CD4-positive, CD25-positive, alpha-beta regulatory T cell (primary cell): ENCODE measurements around the gene PRRG3. TPM values are rescaled to one million over a fixed set of nuclear protein-coding genes. Genes with fewer than 3 reads are reported as not detected.

Experiments
- ATAC-seq, 2 donors: fragments of 150-1000 bp; cut with Tn5 transposase; one replicate each; pipeline ENCODE4 v1.10.0; 2021; ENCODE audit warnings: low read depth in 2 of 2, moderate number of reproducible peaks in 2 of 2, moderate library complexity in 1 of 2
- DNase-seq, 3 donors: peaks; one replicate each; pipeline versions ENCODE4 v3.0.0 to v3.0.0-alpha.2; 2012 to 2022; ENCODE audit warnings: mixed read lengths in 1 of 3
- H3K27ac ChIP-seq: one replicate; pipeline ENCODE4 v1.7.0; 2013; ENCODE audit warnings: mild to moderate bottlenecking, low read length; ENCODE audit not compliant: insufficient read depth, poor library complexity, severe bottlenecking
- H3K27me3 ChIP-seq: one replicate; pipeline ENCODE4 v1.7.0; 2013; ENCODE audit warnings: low read length; ENCODE audit not compliant: control insufficient read depth, insufficient read depth
- H3K36me3 ChIP-seq: one replicate; pipeline ENCODE4 v1.7.0; 2013; ENCODE audit warnings: mild to moderate bottlenecking, low read length, moderate library complexity; ENCODE audit not compliant: control insufficient read depth, insufficient read depth
- H3K4me1 ChIP-seq: 2 replicates; pipeline ENCODE4 v1.7.0; 2013; ENCODE audit warnings: mild to moderate bottlenecking, low read length; ENCODE audit not compliant: insufficient read depth, control insufficient read depth, poor library complexity, severe bottlenecking
- H3K4me3 ChIP-seq: one replicate; pipeline ENCODE4 v1.7.0; 2013; ENCODE audit warnings: low read depth, mild to moderate bottlenecking, low read length, moderate library complexity
- H3K9me3 ChIP-seq, 2 experiments: 1 replicate in 1 of 2; 2 replicates in 1 of 2; pipeline ENCODE4 v1.7.0; 2013; ENCODE audit warnings: low read length in 2 of 2, mild to moderate bottlenecking in 1 of 2, moderate library complexity in 1 of 2; ENCODE audit not compliant: control insufficient read depth in 2 of 2
- H3K27ac Mint-ChIP-seq, 3 donors: one replicate each; pipeline ENCODE4 v1.8.0; 2020 to 2022; ENCODE audit warnings: mild to moderate bottlenecking in 3 of 3, mixed read lengths in 3 of 3, moderate library complexity in 2 of 3
- H3K27me3 Mint-ChIP-seq: one replicate; pipeline ENCODE4 v1.8.0; 2022; ENCODE audit warnings: mild to moderate bottlenecking, mixed read lengths
- H3K36me3 Mint-ChIP-seq: one replicate; pipeline ENCODE4 v1.8.0; 2020; ENCODE audit warnings: mixed read lengths
- H3K4me1 Mint-ChIP-seq, 4 donors: one replicate each; pipeline ENCODE4 v1.8.0; 2020 to 2022; ENCODE audit warnings: mixed read lengths in 4 of 4, mild to moderate bottlenecking in 1 of 4
- H3K4me3 Mint-ChIP-seq, 4 donors: one replicate each; pipeline ENCODE4 v1.8.0; 2020 to 2022; ENCODE audit warnings: mild to moderate bottlenecking in 4 of 4, mixed read lengths in 4 of 4, moderate library complexity in 3 of 4
- H3K9me3 Mint-ChIP-seq, 7 donors: one replicate each; pipeline ENCODE4 v1.8.0; 2020 to 2022; ENCODE audit warnings: mixed read lengths in 7 of 7, mild to moderate bottlenecking in 3 of 7, moderate library complexity in 2 of 7
- polyA plus RNA-seq, 4 donors: library from polyadenylated mRNA; unstranded; fragments of 300-500 nt; fragmentation: Illumina TruSeq; gene quantifications; one replicate each; pipeline ENCODE4 v1.2.3, GENCODE V29; 2021
- total RNA-seq: library from RNA; stranded (reverse); gene quantifications from one replicate; pipeline ENCODE4 v1.2.3, GENCODE V29; 2022

The PRRG3 gene
- total RNA-seq: not detected
- polyA plus RNA-seq: not detected

DNA sequence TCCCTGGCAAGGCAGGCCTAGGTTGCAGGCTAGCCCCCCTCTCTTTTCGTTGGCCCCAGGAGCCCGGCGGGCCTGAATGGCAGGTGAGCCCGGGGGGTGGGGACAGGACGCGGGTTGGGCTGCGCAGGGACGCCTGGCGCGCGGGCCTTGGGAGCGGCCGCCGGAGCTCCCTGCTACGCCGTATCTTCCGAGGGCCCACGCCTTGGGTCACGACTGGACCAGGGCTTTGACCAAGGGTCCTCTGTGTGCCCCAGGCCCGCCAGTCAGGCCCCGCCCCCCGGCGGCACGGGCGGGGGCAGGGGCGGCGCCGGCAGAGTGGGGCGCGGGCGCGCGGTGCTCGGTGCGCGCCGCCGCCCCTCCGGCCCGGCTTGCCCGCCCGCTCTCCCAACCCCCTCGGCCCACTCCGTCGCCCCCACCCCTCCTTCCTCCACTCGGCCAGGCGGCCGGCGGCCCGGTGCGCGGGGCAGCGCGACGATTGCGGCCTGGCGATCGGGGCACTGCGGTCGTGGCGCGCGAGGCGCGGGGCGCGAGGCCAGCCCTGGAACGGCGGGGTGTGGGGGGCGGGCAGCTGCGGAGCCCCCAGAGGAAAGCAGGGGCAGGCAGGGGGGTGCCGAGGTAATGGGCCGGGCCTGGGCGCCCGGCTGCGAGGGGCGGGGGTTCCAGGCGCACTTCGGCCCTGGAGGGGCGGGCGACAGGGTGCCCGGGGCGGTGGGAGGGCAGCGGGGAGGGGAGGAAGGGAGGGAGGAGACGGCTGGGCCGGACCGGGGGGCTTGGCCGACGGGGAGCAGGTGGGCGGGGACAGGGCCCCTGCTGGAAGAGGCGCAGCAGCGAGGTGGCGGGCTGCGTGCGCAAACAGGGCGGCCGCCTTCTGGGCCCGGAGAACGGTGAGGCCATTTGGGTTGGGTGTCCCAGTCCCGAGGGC is at the start of gene PRRG3:
Gene PRRG3, plus strand, starts transcription at position 798 of the 922 bp plus-strand sequence. CDS start 3,357 bp downstream, outside the sequence.
- no peak within 1 kb of the TSS for H3K4me3 ChIP-seq
- Mint-ChIP-seq H3K4me1 (peaks cover 0 to 2% (median 0%) of the 10 kb centered on the region in 4 donors), H3K27ac (no peak within 1 kb of the TSS), H3K4me3 (peak within 1 kb of the TSS in 1 of 4 donors; percentile 46), H3K36me3 (no peaks in the 10 kb centered on the region), H3K27me3 (peaks cover 16% of the 10 kb centered on the region), H3K9me3 (peaks cover 0 to 1% (median 0%) of the 10 kb centered on the region in 7 donors)
- ATAC-seq (no peak), DNase-seq (no peak)
- no peaks in the 10 kb centered on the region for H3K36me3 ChIP-seq
- no peak within 1 kb of the TSS for H3K27ac ChIP-seq
- H3K27me3 ChIP-seq: no peaks in the 10 kb centered on the region
- no peaks in the 10 kb centered on the region for H3K4me1 ChIP-seq
- H3K9me3 ChIP-seq: no peaks in the 10 kb centered on the region

DNA sequence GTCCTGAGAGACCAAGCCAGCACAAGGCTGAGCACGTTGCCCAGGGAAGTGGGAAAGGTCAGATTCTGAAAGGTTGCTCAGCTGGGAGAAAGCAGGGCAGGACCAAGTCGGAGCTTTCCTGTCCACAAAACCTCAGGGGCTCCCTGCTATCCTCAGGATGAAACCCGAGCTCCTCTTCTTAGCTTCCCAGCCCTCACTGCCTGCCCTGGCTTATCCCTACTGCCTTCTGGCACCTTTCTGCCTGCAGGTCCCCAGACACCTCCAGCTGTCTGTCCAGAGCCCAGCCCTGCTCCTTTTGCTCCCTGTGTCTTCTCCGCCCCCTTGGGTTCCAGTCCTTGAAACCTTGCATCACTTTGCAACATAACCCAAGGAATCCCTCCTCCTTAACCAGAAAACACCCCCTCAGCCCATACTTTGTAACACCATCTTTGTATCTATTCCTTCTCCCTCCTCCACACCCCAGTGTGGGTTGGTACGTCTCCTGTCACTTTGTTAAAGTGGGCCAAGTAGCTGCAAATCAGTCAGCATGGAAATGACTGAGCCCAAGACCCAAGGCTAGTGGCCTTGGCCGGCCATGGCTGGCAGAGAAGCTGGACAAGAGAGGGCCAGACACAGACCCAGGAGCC is 20.0 kb upstream of the PRRG3 start:
- no peaks in the 10 kb centered on the region for H3K4me1 Mint-ChIP-seq
- no peaks in the 10 kb centered on the region for H3K27me3 ChIP-seq
- no peak overlapping the region for H3K4me3 ChIP-seq
- no peaks in the 10 kb centered on the region for H3K9me3 ChIP-seq
- H3K27ac ChIP-seq: no peak overlapping the region
- ATAC-seq (no peak), DNase-seq (no peak)
- no peaks in the 10 kb centered on the region for H3K36me3 ChIP-seq
- no peaks in the 10 kb centered on the region for H3K36me3 Mint-ChIP-seq
- H3K27ac Mint-ChIP-seq: no peak overlapping the region
- no peaks in the 10 kb centered on the region for H3K9me3 Mint-ChIP-seq
- H3K4me1 ChIP-seq: no peaks in the 10 kb centered on the region
- H3K27me3 Mint-ChIP-seq: no peaks in the 10 kb centered on the region
- H3K4me3 Mint-ChIP-seq: no peak overlapping the region

DNA sequence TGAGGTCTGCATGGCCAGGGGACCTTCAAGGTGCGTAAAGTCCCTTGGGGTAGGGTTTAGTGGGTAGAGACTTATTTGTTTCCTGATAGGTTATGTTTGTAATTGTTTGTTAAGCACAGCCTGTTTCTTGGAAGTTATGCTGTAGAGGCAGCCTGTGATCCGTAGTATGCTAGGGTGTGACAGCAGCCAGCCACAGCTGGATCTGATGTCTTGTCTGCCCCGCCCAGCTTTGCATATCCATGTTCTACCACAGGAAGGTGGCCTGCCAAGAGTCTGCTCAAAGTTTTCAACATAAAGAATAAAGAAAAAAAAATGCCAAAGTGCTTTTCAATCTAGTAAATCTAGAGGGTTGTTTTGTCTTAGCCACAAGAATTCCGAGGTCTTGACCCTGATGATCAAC is 19.1 kb upstream of the PRRG3 start:
- Mint-ChIP-seq H3K27ac (no peak overlapping the region), H3K4me3 (no peak overlapping the region), H3K27me3 (no peaks in the 10 kb centered on the region), H3K9me3 (no peaks in the 10 kb centered on the region), H3K4me1 (no peaks in the 10 kb centered on the region), H3K36me3 (no peaks in the 10 kb centered on the region)
- H3K4me3 ChIP-seq: no peak overlapping the region
- no peaks in the 10 kb centered on the region for H3K4me1 ChIP-seq
- no peaks in the 10 kb centered on the region for H3K27me3 ChIP-seq
- H3K9me3 ChIP-seq: no peaks in the 10 kb centered on the region
- DNase-seq: no peak
- no peaks in the 10 kb centered on the region for H3K36me3 ChIP-seq
- no peak overlapping the region for H3K27ac ChIP-seq
- ATAC-seq: no peak

DNA sequence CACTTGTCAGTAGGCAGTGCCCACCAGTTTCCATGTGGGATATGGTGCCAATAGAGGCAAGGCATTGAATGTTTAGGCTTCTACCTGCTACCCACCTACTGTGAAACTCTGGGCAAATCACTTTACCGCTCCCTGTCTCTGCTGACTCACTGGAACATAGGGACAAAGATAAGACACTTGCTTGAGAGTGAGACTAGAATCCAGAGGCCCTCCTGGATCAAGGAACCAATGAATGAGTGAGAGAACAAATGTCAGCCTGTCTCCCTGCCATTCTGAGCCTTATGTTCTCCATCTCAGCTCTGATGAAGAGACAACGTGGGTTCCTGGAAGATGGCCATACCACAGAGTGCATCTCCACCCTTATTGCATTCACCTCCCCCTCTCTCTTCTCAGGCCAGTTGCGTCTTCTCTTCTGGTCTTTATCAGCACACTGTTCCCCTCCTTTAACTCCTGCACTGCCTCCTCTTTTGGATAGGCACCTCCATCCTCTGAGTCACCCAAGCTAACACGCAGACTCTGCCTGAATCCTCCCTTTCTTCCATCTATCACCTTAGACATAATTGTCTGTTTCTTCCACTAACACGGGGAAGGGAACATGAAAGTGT is 15.4 kb upstream of the PRRG3 start:
- H3K4me3 Mint-ChIP-seq: no peak overlapping the region
- ATAC-seq: no peak
- Histone ChIP-seq H3K36me3 (no peaks in the 10 kb centered on the region), H3K4me1 (no peaks in the 10 kb centered on the region), H3K4me3 (no peak overlapping the region), H3K27ac (no peak overlapping the region), H3K9me3 (no peaks in the 10 kb centered on the region), H3K27me3 (no peaks in the 10 kb centered on the region)
- H3K36me3 Mint-ChIP-seq: no peaks in the 10 kb centered on the region
- H3K27me3 Mint-ChIP-seq: peaks cover 7% of the 10 kb centered on the region
- no peak overlapping the region for H3K27ac Mint-ChIP-seq
- H3K4me1 Mint-ChIP-seq: no peaks in the 10 kb centered on the region
- H3K9me3 Mint-ChIP-seq: no peaks in the 10 kb centered on the region
- DNase-seq: no peak

DNA sequence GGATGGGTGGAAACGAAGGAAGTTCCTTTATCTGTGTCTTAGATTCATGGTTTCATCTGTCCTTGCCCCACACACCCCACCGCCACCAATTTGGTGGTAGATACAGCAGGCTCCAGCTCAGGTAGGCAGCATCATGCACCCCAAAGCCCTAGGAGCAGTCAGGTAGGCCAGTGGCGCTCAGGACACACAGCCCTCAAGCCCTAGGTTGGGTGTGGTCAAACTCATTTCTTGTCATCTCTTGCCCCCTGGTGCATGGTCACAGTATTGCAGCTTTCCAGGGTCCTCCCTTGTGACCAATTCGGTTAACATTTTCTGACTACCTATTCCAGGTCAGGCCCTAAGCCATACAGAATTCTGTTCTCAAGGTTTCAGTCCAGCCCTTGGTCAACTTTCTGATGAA is 14.5 kb upstream of the PRRG3 start:
- no peak overlapping the region for H3K4me3 ChIP-seq
- H3K36me3 ChIP-seq: no peaks in the 10 kb centered on the region
- Mint-ChIP-seq H3K36me3 (no peaks in the 10 kb centered on the region), H3K27me3 (peaks cover 7% of the 10 kb centered on the region), H3K4me3 (no peak overlapping the region), H3K4me1 (no peaks in the 10 kb centered on the region), H3K27ac (no peak overlapping the region), H3K9me3 (no peaks in the 10 kb centered on the region)
- ATAC-seq (no peak), DNase-seq (peak; percentile 14 to 54 (median 35))
- H3K4me1 ChIP-seq: no peaks in the 10 kb centered on the region
- H3K27me3 ChIP-seq: no peaks in the 10 kb centered on the region
- no peaks in the 10 kb centered on the region for H3K9me3 ChIP-seq
- H3K27ac ChIP-seq: no peak overlapping the region

DNA sequence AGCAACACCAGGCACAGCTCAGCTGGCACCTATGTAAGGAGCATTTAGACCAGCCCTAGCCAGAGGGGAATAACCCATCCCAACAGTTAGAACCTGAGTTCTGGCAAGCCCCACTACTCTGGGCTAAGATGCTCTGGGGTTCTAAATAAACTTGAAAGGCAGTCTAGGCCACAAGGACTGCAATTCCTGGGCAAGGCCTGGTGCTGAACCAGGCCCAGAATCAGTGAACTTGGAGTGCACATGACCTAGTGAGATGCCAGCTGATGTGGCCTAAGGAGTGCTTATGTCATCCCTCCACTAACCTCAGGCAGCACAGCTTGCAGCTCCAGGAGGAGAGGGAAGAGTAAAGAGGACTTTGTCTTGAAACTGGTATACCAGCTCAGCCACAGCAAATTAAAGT is 7.6 kb upstream of the PRRG3 start:
- no peak overlapping the region for H3K27ac ChIP-seq
- Mint-ChIP-seq H3K27me3 (peaks cover 7% of the 10 kb centered on the region), H3K27ac (no peak overlapping the region), H3K9me3 (peaks cover 0 to 1% (median 0%) of the 10 kb centered on the region in 7 donors), H3K4me1 (no peaks in the 10 kb centered on the region), H3K36me3 (no peaks in the 10 kb centered on the region), H3K4me3 (no peak overlapping the region)
- no peaks in the 10 kb centered on the region for H3K36me3 ChIP-seq
- no peak for DNase-seq
- no peak for ATAC-seq
- no peaks in the 10 kb centered on the region for H3K27me3 ChIP-seq
- H3K4me3 ChIP-seq: no peak overlapping the region
- H3K4me1 ChIP-seq: no peaks in the 10 kb centered on the region
- H3K9me3 ChIP-seq: no peaks in the 10 kb centered on the region

DNA sequence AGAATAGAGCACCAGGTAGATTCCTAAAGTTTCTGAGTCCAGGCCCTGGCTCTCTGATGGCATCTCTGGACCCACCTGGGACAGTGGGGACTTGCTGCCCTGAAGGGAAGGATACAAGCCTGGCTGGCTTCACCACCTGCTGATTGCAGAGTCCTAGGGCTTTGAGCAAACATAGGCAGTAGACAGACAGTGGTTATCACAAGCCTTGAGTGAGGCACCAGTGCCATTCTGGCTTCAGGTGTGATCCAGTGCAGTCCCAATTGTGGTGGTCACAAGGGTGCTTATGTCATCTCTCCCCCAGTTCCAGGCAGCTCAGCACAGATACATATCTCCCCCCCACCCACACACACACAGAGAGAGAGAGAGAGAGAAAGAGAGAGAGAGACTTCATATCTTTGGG is 6.6 kb upstream of the PRRG3 start:
- Histone ChIP-seq H3K4me3 (no peak overlapping the region), H3K27me3 (no peaks in the 10 kb centered on the region), H3K36me3 (no peaks in the 10 kb centered on the region), H3K27ac (no peak overlapping the region), H3K4me1 (no peaks in the 10 kb centered on the region), H3K9me3 (no peaks in the 10 kb centered on the region)
- no peak for ATAC-seq
- Mint-ChIP-seq H3K27ac (no peak overlapping the region), H3K4me1 (no peaks in the 10 kb centered on the region), H3K27me3 (no peaks in the 10 kb centered on the region), H3K9me3 (peaks cover 0 to 1% (median 0%) of the 10 kb centered on the region in 7 donors), H3K4me3 (no peak overlapping the region), H3K36me3 (no peaks in the 10 kb centered on the region)
- no peak for DNase-seq
